Measurements from ENCODE around the gene PAIP1.

Gene PAIP1

DNA sequence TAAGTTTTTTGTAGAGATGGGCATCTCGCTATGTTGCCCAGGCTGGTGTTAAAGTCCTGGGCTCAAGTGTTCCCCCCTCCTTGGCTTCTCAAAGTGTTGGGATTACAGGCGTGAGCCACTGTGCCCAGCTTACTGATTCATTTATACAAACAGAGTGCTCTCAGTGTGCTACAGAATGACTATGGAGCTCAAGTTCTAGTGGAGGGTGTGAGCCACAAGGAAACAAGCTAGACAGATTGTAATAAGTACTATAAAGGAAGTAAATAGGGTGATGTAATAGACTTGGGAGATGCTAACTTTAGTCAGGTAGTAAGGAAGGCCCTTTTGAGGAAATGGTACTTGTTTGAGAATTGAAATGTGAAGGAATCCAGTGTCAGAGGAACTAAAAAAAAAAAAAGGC is 71.5 kb downstream of the PAIP1 start:
- Histone ChIP-seq H3K27ac (ENCODE audit: low read depth, low read length) (no peak overlapping the region), H3K4me1 (ENCODE audit: control insufficient read depth, low read depth, low read length) (no peaks in the 10 kb centered on the region), H3K79me2 (ENCODE audit: control insufficient read depth, insufficient read depth, low read length) (no peaks in the 10 kb centered on the region), H3K4ac (ENCODE audit: low read depth, low read length) (no peak overlapping the region), H2BK120ac (ENCODE audit: low read depth, low read length) (no peak overlapping the region), H3K23ac (ENCODE audit: low read length) (no peak overlapping the region), H3K18ac (ENCODE audit: low read length) (no peak overlapping the region), H3K27me3 (ENCODE audit: insufficient read depth, low read length, poor library complexity) (no peaks in the 10 kb centered on the region), H3K36me3 (ENCODE audit: control insufficient read depth, insufficient read depth, low read length) (no peaks in the 10 kb centered on the region), H3K56ac (ENCODE audit: low read length) (no peak overlapping the region), H3K4me2 (ENCODE audit: low read length) (no peak overlapping the region), H4K5ac (ENCODE audit: low read length) (no peak overlapping the region), H2AK5ac (ENCODE audit: low read length) (no peak overlapping the region), H2BK15ac (replicated peaks; ENCODE audit: low read depth) (no peak overlapping the region), H4K8ac (ENCODE audit: low read depth, low read length) (no peak overlapping the region), H3K4me3 (ENCODE audit: low read length) (no peak overlapping the region), H3K79me1 (ENCODE audit: low read length) (no peaks in the 10 kb centered on the region), H2BK5ac (ENCODE audit: low read length) (no peak overlapping the region), H3K9ac (ENCODE audit: low read length) (no peak overlapping the region)
- no peak for DNase-seq
- WGBS (ENCODE audit: extremely low coverage, insufficient coverage, low lambda C conversion rate) = no CpG with 5 or more reads among the region's 2 CpGs

DNA sequence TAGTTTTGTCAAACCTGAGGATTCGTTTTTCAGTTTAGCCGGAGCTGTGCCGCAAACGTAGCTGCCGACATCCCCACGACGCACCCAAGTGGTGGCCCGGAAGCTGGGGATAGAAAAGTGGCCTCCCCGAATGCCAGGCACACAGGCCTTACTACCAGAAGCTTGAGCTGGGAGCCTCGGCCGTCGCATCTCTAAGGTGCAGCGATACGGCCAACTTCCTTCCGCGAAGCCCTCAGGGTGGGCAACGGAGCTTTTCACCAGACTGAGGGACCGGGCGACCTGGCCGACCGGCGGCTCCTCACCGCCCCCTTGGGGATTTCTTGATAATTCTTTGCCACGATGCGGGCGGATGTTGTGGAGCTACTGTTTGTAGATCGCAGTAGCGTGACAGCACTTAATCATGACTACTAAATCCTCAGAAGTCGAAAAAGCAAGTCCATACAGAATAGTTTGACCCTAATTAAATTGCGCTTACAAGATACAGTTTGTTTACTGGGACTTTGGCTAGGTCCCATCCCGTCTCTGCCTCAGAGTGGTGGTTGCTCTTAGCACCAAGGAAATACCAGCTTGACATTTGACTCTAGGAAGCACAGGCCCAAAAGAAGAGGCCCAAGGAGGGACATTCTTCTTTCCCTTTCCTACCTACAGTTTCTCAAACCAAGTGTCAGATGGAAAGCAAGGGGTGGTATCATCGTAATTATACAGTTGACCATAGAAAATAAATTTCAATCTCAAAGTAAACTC is 72.6 kb downstream of the PAIP1 start:
- WGBS (ENCODE audit: extremely low coverage, insufficient coverage, low lambda C conversion rate) = no CpG with 5 or more reads among the region's 32 CpGs
- H4K8ac ChIP-seq (ENCODE audit: low read depth, low read length) = no peak overlapping the region
- peak overlapping the region; percentile 85 for H3K27ac ChIP-seq (ENCODE audit: low read depth, low read length)
- H3K23ac ChIP-seq (ENCODE audit: low read length) = peak overlapping the region; percentile 51
- H2BK120ac ChIP-seq (ENCODE audit: low read depth, low read length) = no peak overlapping the region
- H3K4ac ChIP-seq (ENCODE audit: low read depth, low read length) = no peak overlapping the region
- H3K9ac ChIP-seq (ENCODE audit: low read length) = peak overlapping the region; percentile 93
- peak overlapping the region; percentile 88 for H3K4me2 ChIP-seq (ENCODE audit: low read length)
- H4K5ac ChIP-seq (ENCODE audit: low read length) = no peak overlapping the region
- H2BK15ac ChIP-seq (replicated peaks; ENCODE audit: low read depth) = no peak overlapping the region
- H3K56ac ChIP-seq (ENCODE audit: low read length) = peak overlapping the region; percentile 94
- peak overlapping the region; percentile 34 for H3K18ac ChIP-seq (ENCODE audit: low read length)
- H3K79me2 ChIP-seq (ENCODE audit: control insufficient read depth, insufficient read depth, low read length) = no peaks in the 10 kb centered on the region
- H3K4me1 ChIP-seq (ENCODE audit: control insufficient read depth, low read depth, low read length) = no peaks in the 10 kb centered on the region
- DNase-seq = peak; percentile 92
- peak overlapping the region; percentile 75 for H3K4me3 ChIP-seq (ENCODE audit: low read length)
- H3K79me1 ChIP-seq (ENCODE audit: low read length) = no peaks in the 10 kb centered on the region
- H2AK5ac ChIP-seq (ENCODE audit: low read length) = no peak overlapping the region
- H3K27me3 ChIP-seq (ENCODE audit: insufficient read depth, low read length, poor library complexity) = no peaks in the 10 kb centered on the region
- H2BK5ac ChIP-seq (ENCODE audit: low read length) = peak overlapping the region; percentile 62
- no peaks in the 10 kb centered on the region for H3K36me3 ChIP-seq (ENCODE audit: control insufficient read depth, insufficient read depth, low read length)

DNA sequence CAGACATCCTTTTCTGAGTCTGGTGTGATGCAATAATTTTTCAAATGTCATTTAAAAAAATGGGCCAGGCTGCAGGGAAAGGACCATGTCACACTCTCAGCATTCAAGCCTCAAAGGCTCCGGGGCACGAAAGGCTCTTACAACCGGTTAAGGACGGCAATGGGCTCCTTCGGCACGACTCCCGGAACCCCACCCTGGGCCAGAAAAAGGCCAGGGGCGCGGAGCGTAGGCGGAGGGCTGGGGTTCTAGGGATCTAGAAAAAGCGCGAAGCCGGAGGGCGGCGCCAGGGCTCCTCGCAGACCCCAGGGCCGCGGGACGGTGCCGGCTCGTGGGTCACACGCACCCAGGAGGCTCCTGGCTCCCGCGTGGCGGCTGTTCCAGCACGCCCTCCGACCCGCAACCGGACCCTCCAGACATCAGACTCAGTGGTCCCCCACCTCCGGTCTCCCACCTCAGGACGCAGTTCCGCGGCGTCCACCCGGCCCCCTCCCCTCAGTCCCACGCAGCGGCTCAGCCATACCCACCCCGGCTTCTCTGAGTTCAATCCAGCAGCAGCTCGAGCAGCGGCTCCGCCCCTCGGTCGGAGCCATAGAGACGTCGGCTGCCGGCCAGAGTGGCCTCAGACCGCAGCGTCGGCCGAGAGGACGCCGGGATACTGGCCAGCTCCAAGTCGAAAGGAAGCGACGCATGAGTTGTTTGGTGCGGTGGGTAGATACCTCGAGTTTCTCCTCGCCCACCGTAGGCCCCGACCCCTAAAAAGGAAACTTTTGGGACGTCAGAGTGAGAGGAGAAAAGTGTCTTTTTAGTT is 73.4 kb downstream of the PAIP1 start, which contains the start of gene TMEM267:
TSS of gene TMEM267 (minus strand) at position 568 of the 808 bp plus-strand sequence. CDS start 29,896 bp downstream, outside the sequence.
- Histone ChIP-seq H3K36me3 (ENCODE audit: control insufficient read depth, insufficient read depth, low read length) (no peaks in the 10 kb centered on the region), H3K27me3 (ENCODE audit: insufficient read depth, low read length, poor library complexity) (no peaks in the 10 kb centered on the region), H2BK15ac (replicated peaks; ENCODE audit: low read depth) (no peak within 1 kb of the TSS), H3K18ac (ENCODE audit: low read length) (peak within 1 kb of the TSS; percentile 89), H2BK120ac (ENCODE audit: low read depth, low read length) (peak within 1 kb of the TSS; percentile 30), H2AK5ac (ENCODE audit: low read length) (no peak within 1 kb of the TSS), H3K9ac (ENCODE audit: low read length) (peak within 1 kb of the TSS; percentile 94), H4K8ac (ENCODE audit: low read depth, low read length) (no peak within 1 kb of the TSS), H2BK5ac (ENCODE audit: low read length) (peak within 1 kb of the TSS; percentile 67), H3K79me2 (ENCODE audit: control insufficient read depth, insufficient read depth, low read length) (no peaks in the 10 kb centered on the region), H4K5ac (ENCODE audit: low read length) (no peak within 1 kb of the TSS), H3K23ac (ENCODE audit: low read length) (peak within 1 kb of the TSS; percentile 92), H3K4me1 (ENCODE audit: control insufficient read depth, low read depth, low read length) (no peaks in the 10 kb centered on the region), H3K4me2 (ENCODE audit: low read length) (peak within 1 kb of the TSS; percentile 88), H3K27ac (ENCODE audit: low read depth, low read length) (peak within 1 kb of the TSS; percentile 88), H3K79me1 (ENCODE audit: low read length) (no peaks in the 10 kb centered on the region), H3K4ac (ENCODE audit: low read depth, low read length) (peak within 1 kb of the TSS; percentile 64), H3K56ac (ENCODE audit: low read length) (peak within 1 kb of the TSS; percentile 98), H3K4me3 (ENCODE audit: low read length) (peak within 1 kb of the TSS; percentile 90)
- peak; percentile 97 for DNase-seq
- WGBS (ENCODE audit: extremely low coverage, insufficient coverage, low lambda C conversion rate) = no CpG with 5 or more reads among the region's 62 CpGs

DNA sequence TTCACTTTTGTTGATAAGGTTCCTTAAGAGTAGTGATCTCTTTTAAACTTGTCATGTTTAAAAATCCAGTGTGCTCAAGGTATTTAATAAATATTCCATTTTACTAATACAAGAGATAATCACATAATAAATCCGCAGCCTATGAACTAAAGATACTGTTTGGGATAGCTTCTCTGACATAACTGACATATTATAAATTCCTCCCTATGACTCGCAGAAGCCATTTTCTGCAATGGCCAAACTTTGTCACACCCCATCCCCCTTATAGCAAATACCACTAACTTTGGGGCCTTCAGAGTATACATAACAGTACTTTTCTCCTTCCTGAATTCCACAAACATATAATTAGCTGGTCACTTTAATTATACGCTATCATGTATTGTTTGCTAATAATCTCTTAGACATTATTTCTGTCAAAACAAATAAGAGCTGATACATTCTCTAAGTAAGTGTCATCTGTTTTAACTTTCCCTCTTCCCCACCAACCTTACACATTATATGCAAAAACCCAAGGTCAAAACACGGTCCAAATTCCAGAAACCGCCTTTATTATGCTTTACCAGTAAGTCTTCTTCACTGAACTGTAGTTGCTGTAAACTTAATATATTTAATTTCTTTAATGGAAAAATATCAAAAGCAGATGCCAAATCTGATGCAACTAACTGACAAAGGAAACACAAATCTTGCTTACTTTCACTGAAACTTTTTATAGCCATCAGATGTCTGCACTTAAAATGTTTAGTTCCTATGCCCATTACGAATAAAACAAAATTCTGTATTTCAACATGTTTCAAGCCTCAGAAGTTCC is 74.2 kb downstream of the PAIP1 start:
- Histone ChIP-seq H2BK15ac (replicated peaks; ENCODE audit: low read depth) (no peak overlapping the region), H3K4me2 (ENCODE audit: low read length) (peak overlapping the region; percentile 31), H3K9ac (ENCODE audit: low read length) (peak overlapping the region; percentile 94), H4K8ac (ENCODE audit: low read depth, low read length) (no peak overlapping the region), H3K27ac (ENCODE audit: low read depth, low read length) (no peak overlapping the region), H2AK5ac (ENCODE audit: low read length) (no peak overlapping the region), H3K79me2 (ENCODE audit: control insufficient read depth, insufficient read depth, low read length) (no peaks in the 10 kb centered on the region), H3K4me1 (ENCODE audit: control insufficient read depth, low read depth, low read length) (no peaks in the 10 kb centered on the region), H3K4ac (ENCODE audit: low read depth, low read length) (no peak overlapping the region), H3K79me1 (ENCODE audit: low read length) (no peaks in the 10 kb centered on the region), H3K56ac (ENCODE audit: low read length) (peak overlapping the region; percentile 98), H2BK5ac (ENCODE audit: low read length) (no peak overlapping the region), H2BK120ac (ENCODE audit: low read depth, low read length) (no peak overlapping the region), H3K27me3 (ENCODE audit: insufficient read depth, low read length, poor library complexity) (no peaks in the 10 kb centered on the region), H3K23ac (ENCODE audit: low read length) (no peak overlapping the region), H4K5ac (ENCODE audit: low read length) (no peak overlapping the region), H3K4me3 (ENCODE audit: low read length) (peak overlapping the region; percentile 90), H3K36me3 (ENCODE audit: control insufficient read depth, insufficient read depth, low read length) (no peaks in the 10 kb centered on the region), H3K18ac (ENCODE audit: low read length) (peak overlapping the region; percentile 89)
- no CpG with 5 or more reads among the region's 6 CpGs for WGBS (ENCODE audit: extremely low coverage, insufficient coverage, low lambda C conversion rate)
- DNase-seq = peak; percentile 67
